LoVo (cell line): Measurements from ENCODE around the gene CFAP57.

Experiments used
- DNase-seq: peaks from one replicate; pipeline ENCODE4 v3.0.0-alpha.2; 2016; ENCODE audit warnings: low spot score

Gene CFAP57

DNA sequence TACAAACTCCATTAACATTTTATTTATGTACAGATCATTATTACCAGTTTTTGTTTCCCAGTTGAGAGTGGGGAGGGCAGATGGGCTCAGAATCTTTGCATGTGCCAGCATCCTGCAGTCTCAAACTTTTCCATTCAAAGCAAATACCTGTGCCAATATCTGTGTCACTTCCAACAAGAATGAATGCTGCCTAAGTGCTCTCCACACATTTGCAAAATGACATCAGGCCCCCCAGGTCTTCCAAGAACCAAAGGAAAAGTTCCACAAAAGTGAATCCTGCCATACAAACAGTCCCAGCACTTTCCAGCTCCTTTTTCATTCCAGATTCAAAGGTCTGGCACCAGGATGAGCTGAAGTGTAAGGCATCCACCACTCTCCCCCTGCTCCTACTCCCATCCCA lies 127.0 kb downstream of the CFAP57 start:
- DNase-seq, result no peak

DNA sequence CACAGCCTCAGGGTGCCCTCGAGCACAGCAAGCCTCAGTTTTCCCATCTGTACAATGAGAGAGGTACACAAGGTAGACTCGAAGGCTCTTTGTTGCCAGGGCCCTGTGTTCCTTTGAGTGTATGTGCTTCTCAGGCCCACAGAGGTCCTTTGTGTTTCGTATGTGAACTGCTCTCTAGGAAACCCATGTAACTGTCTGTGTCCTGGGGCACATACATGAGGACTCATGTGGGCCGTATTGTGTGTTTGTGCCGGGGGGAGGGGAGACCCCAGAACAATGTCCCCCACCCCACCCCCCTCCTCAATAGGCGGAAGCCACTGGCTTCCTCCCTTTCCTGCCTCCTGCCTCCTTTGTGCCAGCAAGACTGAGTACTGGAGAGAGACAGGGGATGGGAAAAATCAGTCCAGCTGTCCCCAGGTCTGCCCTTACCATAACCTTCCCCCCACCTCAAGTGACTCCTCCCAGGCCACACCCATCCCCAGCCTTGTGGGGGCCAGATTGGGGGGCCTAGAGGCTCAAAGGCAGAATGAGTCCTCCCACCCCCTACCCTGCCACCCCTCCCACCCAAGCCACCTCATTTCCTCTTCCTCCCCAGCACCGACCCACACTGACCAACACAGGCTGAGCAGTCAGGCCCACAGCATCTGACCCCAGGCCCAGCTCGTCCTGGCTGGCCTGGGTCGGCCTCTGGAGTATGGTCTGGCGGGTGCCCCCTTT lies 128.4 kb downstream of the CFAP57 start, which contains the start of gene TIE1:
TSS of gene TIE1 (plus strand) at position 605 of the 717 bp plus-strand sequence. CDS start at position 695, 90 bp downstream.
- no peak for DNase-seq

DNA sequence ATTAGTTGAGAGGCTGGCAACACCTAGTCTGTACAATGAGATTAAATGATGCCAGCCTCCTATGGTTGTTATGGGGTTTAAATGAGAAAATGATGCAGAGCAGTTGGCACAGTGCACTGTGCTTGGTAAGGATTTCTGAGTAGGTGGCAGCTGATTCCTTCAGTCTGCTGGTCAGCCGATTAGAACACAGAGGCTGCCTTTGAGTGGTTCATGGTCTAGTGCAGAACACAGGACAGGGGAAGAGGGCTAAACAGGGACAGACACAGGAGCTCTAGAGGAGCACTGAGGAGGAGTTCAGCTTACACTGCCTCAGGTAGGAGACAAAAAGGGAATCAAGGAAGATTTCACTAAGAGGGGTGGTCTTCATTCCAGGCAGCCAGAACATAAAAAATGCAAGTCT lies 130.1 kb downstream of the CFAP57 start:
- DNase-seq, result no peak

DNA sequence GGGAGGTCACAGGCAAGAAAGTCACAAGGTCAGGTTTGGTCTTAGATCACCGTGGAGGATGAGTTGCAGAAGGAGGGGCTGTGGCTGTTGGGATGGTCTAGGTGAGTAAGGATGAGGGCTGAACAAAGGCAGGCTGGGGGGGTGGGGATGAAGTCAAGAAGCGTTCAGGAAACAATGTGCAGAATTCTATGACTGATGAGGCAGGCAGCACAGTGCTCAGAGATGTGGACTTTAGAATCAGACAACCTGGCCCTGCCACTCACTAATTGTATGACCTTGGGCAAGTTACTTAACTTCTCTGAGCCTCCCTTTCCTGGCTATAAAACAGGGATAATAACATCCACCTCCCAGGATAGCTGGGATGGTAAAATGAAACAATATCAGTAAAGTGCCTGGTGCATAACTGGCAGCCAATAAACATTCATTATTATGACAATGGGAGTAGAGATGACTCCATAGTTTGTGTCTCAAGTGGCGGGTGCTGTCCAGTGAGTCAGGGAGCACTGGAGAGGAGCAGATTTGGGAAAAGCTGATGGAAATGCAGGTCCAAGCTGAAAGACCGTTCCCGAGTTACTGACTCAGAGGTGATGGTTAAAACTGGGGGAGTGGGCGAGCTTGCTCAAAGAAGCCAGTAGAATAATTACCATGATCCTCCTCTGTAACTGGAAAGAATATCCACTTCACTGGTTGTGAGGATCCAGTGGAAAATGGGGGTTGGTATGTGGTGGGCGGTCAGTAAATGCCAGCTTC lies 130.8 kb downstream of the CFAP57 start:
- DNase-seq, result no peak

DNA sequence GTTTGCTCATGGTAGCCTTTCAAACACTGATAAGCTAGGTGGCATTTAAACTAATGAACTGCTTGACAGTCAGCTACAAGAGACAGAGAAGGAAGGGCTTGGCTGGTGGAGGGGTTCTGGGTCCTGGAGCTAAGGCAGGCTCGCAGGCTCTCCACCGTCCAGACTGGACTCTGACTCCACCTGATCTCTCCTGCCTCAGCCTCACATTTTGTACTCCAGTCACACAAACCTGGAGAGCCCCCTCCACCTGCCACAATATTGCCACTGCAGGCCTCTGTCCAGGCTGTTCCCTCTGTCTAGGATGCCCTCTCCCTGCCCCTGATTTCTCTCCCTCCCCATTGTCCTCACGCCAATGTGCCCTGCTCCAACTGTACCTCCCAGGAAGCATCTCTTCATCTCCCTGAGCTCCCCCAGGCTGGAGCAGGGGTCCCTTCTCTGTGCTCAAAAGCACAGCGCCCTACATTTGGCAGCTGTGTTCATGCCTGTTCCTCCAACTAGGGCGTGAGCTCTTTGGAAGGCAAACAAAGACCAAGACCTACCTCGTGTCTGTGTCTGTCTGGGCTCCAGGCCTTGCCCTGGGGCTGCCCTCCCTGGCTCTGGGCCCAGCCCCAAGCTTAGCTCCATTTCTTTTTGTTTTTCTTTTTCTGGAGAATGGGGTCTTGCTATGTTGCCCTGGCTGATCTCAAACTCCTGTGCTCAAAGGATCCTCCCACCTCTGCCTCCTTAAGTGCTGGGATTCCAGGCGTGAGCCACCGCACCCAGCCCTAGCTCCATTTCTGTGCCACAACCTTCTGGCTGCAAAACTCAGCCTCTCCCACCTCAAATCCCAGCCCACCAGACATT lies 131.6 kb downstream of the CFAP57 start:
- no peak for DNase-seq
